Measurements from ENCODE around the gene PHKG1. TPM values are rescaled to one million over a fixed set of nuclear protein-coding genes. Genes with fewer than 3 reads are reported as not detected.
"Not testable (repeated sequence)": the region's sequence is repeated elsewhere in the genome, so short reads cannot be mapped to it uniquely, and the experiment has no call there.

Gene PHKG1
- total and polyA plus RNA-seq, 10 of the 15 experiments (the other 5 are each of a cell fraction or from before 2014, with no cell fraction given): 0.08 to 1.6 (median 0.44) TPM

GRCh38 chr7:56098187-56099008 is 5.6 kb upstream of the PHKG1 start:
- POLR2A ChIA-PET; CTCF ChIA-PET; ATAC-seq; H3K4me1 ChIP-seq (ENCODE audit: control insufficient read depth, insufficient read depth, low read length); H4K20me1 ChIP-seq (ENCODE audit: control insufficient read depth, insufficient read depth); H3K9ac ChIP-seq (ENCODE audit: control insufficient read depth, insufficient read depth, low read length); H2AFZ ChIP-seq (ENCODE audit: control insufficient read depth, low read depth, low read length); H3K79me2 ChIP-seq (ENCODE audit: control insufficient read depth, insufficient read depth, low read length); H3K27ac ChIP-seq (ENCODE audit: control insufficient read depth, insufficient read depth); DNase-seq (ENCODE audit: low read depth, low spot score); H3K4me3 ChIP-seq; intact Hi-C loops (cut with micrococcal nuclease; ENCODE audit: unreplicated experiment); BruUV-seq (replicated peaks); H3K27me3 ChIP-seq (replicated peaks in 1 of 2; ENCODE audit: control insufficient read depth in 2 of 2, insufficient read depth in 2 of 2, low read length in 1 of 2); FAIRE-seq; H3K9me3 ChIP-seq (replicated peaks; ENCODE audit: control insufficient read depth, insufficient read depth, low read length); in situ Hi-C loops (cut with MboI); H3K4me2 ChIP-seq (ENCODE audit: control insufficient read depth, insufficient read depth); RAD21 ChIA-PET (ENCODE audit: unreplicated experiment): not testable (repeated sequence)
- 0 out of 2 replicates have a peak, but pooled peaks have one; percentile 24 for TF ChIP-seq POLR2AphosphoS5 (IDR thresholded peaks at IDR 0.05; ENCODE audit: low read length)
- H3K36me3 ChIP-seq (ENCODE audit: control insufficient read depth in 2 of 2, insufficient read depth in 2 of 2, low read length in 1 of 2): peaks cover 3 to 20% of the 10 kb centered on the region in 2 experiments
- 99% methylated on average over 8 of the region's 8 CpGs for WGBS (ENCODE audit: insufficient coverage, insufficient replicate concordance, low lambda C conversion rate, missing lambda C conversion rate)
- SMC1A ChIA-PET (ENCODE audit: uncharacterized antibody, unreplicated experiment): interaction anchor here (0.8 kb wide), 1 partner anchor 25 kb away, joined by 4 read pairs; no protein-coding TSS in a partner anchor

DNA sequence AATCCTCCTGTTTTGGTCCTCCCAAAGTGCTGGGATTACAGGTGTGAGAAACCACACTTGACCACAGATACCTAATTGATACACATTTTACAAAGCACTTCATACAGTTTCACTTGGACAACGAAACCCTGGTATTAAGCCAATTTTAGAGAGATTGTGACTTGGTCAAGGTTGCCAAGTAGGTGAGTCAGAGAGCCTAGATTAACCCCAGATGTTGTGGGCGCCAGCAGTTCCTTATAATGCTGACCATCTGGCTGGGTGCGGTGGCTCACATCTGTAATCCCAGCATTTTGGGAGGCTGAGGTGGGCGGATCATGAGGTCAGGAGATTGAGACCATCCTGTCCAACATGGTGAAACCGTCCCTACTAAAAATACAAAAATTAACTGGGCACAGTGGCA is 4.9 kb upstream of the PHKG1 start:
- ATAC-seq (peak; percentile 38), FAIRE-seq (no peak), DNase-seq (ENCODE audit: low read depth, low spot score) (no peak)
- ChIA-PET POLR2A (no interaction called here), CTCF (no interaction called here), SMC1A (ENCODE audit: uncharacterized antibody, unreplicated experiment) (interaction anchor here (0.8 kb wide), 1 partner anchor 25 kb away, joined by 4 read pairs; no protein-coding TSS in a partner anchor), RAD21 (ENCODE audit: unreplicated experiment) (no interaction called here)
- no peaks in the 10 kb centered on the region for H3K9me3 ChIP-seq (replicated peaks; ENCODE audit: control insufficient read depth, insufficient read depth, low read length)
- no peak overlapping the region for H3K4me2 ChIP-seq (ENCODE audit: control insufficient read depth, insufficient read depth)
- H3K27me3 ChIP-seq (replicated peaks in 1 of 2; ENCODE audit: control insufficient read depth in 2 of 2, insufficient read depth in 2 of 2, low read length in 1 of 2): no peaks in the 10 kb centered on the region
- BruUV-seq (replicated peaks): no TSS peak
- in situ Hi-C loops (cut with MboI): no loop called here
- TF ChIP-seq SMAD5 (IDR thresholded peaks at IDR 0.05; ENCODE audit: low read depth) (0 out of 2 replicates have a peak, but pooled peaks have one; percentile 41), RUNX3 (IDR thresholded peaks at IDR 0.05; ENCODE audit: low read length) (peak; percentile 33; the same call in 1 of the 2 replicates), EGR1 (IDR thresholded peaks at IDR 0.05; ENCODE audit: borderline replicate concordance in 1 of 2, low read depth in 2 of 2, low read length in 2 of 2) (no peak), POLR2A (IDR thresholded peaks at IDR 0.05; ENCODE audit: low read depth, low read length) (0 out of 2 replicates have a peak, but pooled peaks have one; percentile 31), POLR2AphosphoS5 (IDR thresholded peaks at IDR 0.05; ENCODE audit: low read length) (0 out of 2 replicates have a peak, but pooled peaks have one; percentile 30)
- H4K20me1 ChIP-seq (ENCODE audit: control insufficient read depth, insufficient read depth): no peaks in the 10 kb centered on the region
- WGBS (ENCODE audit: insufficient coverage, insufficient replicate concordance, low lambda C conversion rate, missing lambda C conversion rate): 73% methylated on average over 5 of the region's 5 CpGs
- H3K4me3 ChIP-seq: no peak overlapping the region
- H2AFZ ChIP-seq (ENCODE audit: control insufficient read depth, low read depth, low read length): no peak overlapping the region
- H3K4me1 ChIP-seq (ENCODE audit: control insufficient read depth, insufficient read depth, low read length): no peaks in the 10 kb centered on the region
- H3K36me3 ChIP-seq (ENCODE audit: control insufficient read depth in 2 of 2, insufficient read depth in 2 of 2, low read length in 1 of 2): peaks cover 3 to 16% of the 10 kb centered on the region in 2 experiments; a peak in 3 of 4 replicates
- no peak overlapping the region for H3K27ac ChIP-seq (ENCODE audit: control insufficient read depth, insufficient read depth)
- intact Hi-C loops (cut with micrococcal nuclease; ENCODE audit: unreplicated experiment): no loop called here
- H3K9ac ChIP-seq (ENCODE audit: control insufficient read depth, insufficient read depth, low read length): no peak overlapping the region
- no peaks in the 10 kb centered on the region; the same call in 1 of the 2 replicates for H3K79me2 ChIP-seq (ENCODE audit: control insufficient read depth, insufficient read depth, low read length)

DNA sequence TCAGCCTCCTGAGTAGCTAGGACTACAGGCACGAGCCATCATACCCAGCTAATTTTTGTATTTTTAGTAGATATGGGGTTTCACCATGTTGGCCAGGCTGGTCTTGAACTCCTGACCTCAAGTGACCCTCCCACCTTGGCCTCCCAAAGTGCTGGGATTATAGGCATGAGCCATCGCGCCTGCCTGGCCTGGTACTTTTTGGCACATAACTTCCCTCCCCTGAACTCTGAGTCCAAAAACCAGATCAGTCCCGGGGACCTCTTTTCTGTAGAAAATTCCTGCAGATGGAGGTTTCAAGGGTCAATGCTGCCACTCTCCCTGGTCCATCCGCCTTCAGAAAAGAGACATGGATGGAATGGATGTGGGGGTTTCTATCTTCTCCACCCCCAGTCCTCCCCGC is 364 bp downstream of the PHKG1 start:
- CTCF ChIA-PET: interaction anchor here (2.8 kb wide), 1 partner anchor 18 kb away, joined by 12 read pairs; no protein-coding TSS in a partner anchor
- H4K20me1 ChIP-seq (ENCODE audit: control insufficient read depth, insufficient read depth); H3K9me3 ChIP-seq (replicated peaks; ENCODE audit: control insufficient read depth, insufficient read depth, low read length); H3K27ac ChIP-seq (ENCODE audit: control insufficient read depth, insufficient read depth); in situ Hi-C loops (cut with MboI); H2AFZ ChIP-seq (ENCODE audit: control insufficient read depth, low read depth, low read length); FAIRE-seq; H3K4me3 ChIP-seq; H3K27me3 ChIP-seq (replicated peaks in 1 of 2; ENCODE audit: control insufficient read depth in 2 of 2, insufficient read depth in 2 of 2, low read length in 1 of 2); SMC1A ChIA-PET (ENCODE audit: uncharacterized antibody, unreplicated experiment); intact Hi-C loops (cut with micrococcal nuclease; ENCODE audit: unreplicated experiment); H3K36me3 ChIP-seq (ENCODE audit: control insufficient read depth in 2 of 2, insufficient read depth in 2 of 2, low read length in 1 of 2); H3K9ac ChIP-seq (ENCODE audit: control insufficient read depth, insufficient read depth, low read length); BruUV-seq (replicated peaks); DNase-seq (ENCODE audit: low read depth, low spot score); H3K79me2 ChIP-seq (ENCODE audit: control insufficient read depth, insufficient read depth, low read length); POLR2A ChIA-PET; H3K4me1 ChIP-seq (ENCODE audit: control insufficient read depth, insufficient read depth, low read length); H3K4me2 ChIP-seq (ENCODE audit: control insufficient read depth, insufficient read depth); RAD21 ChIA-PET (ENCODE audit: unreplicated experiment); ATAC-seq: not testable (repeated sequence)
- WGBS (ENCODE audit: insufficient coverage, insufficient replicate concordance, low lambda C conversion rate, missing lambda C conversion rate): 90% methylated on average over 6 of the region's 6 CpGs
